Endodermal cell (in vitro differentiated cells): ENCODE results near the gene RERE. TPM values are rescaled to one million over a fixed set of nuclear protein-coding genes. Genes with fewer than 3 reads are reported as not detected.

ENCODE experiments used
- DNase-seq: peaks from one replicate; pipeline ENCODE4 v3.0.0-alpha.2; 2017
- H3K27ac ChIP-seq: 2 replicates; pipeline ENCODE4 v1.5.1; 2013; ENCODE audit warnings: mild to moderate bottlenecking, low read depth, low read length, moderate library complexity
- H3K27me3 ChIP-seq: 2 replicates; pipeline ENCODE4 v1.6.1; 2013; ENCODE audit warnings: mild to moderate bottlenecking, low read length, moderate library complexity; ENCODE audit not compliant: insufficient read depth, control insufficient read depth, poor library complexity, severe bottlenecking
- H3K36me3 ChIP-seq: 2 replicates; pipeline ENCODE4 v1.7.0; 2013; ENCODE audit warnings: mild to moderate bottlenecking, low read length, moderate library complexity; ENCODE audit not compliant: control insufficient read depth, insufficient read depth
- H3K4me1 ChIP-seq: one replicate; pipeline ENCODE4 v1.7.0; 2013; ENCODE audit warnings: low read length; ENCODE audit not compliant: control insufficient read depth, insufficient read depth
- H3K4me3 ChIP-seq: 2 replicates; pipeline ENCODE4 v1.5.1; 2013; ENCODE audit warnings: mild to moderate bottlenecking, low read length, moderate library complexity
- H3K9ac ChIP-seq: 2 replicates; pipeline ENCODE4 v1.6.1; 2013; ENCODE audit warnings: mild to moderate bottlenecking, low read length, moderate library complexity; ENCODE audit not compliant: poor library complexity, severe bottlenecking; ENCODE audit errors: extremely low read depth
- H3K9me3 ChIP-seq: 2 replicates; pipeline ENCODE4 v1.6.1; 2013; ENCODE audit warnings: mild to moderate bottlenecking, low read length, moderate library complexity; ENCODE audit not compliant: control insufficient read depth
- H3K27ac Mint-ChIP-seq: 2 replicates; pipeline ENCODE4 v1.8.0; 2020; ENCODE audit warnings: mixed read lengths
- H3K27me3 Mint-ChIP-seq: 2 replicates; pipeline ENCODE4 v1.8.0; 2021; ENCODE audit warnings: mild to moderate bottlenecking, mixed read lengths; ENCODE audit not compliant: insufficient read depth
- H3K36me3 Mint-ChIP-seq: 2 replicates; pipeline ENCODE4 v1.8.0; 2020; ENCODE audit warnings: low read depth, mixed read lengths
- H3K4me1 Mint-ChIP-seq: 2 replicates; pipeline ENCODE4 v1.8.0; 2020; ENCODE audit warnings: mixed read lengths
- H3K4me3 Mint-ChIP-seq: 2 replicates; pipeline ENCODE4 v1.8.0; 2020; ENCODE audit warnings: mild to moderate bottlenecking, moderate library complexity, mixed read lengths
- H3K9me3 Mint-ChIP-seq: 2 replicates; pipeline ENCODE4 v1.8.0; 2020; ENCODE audit warnings: mild to moderate bottlenecking, mixed read lengths
- WGBS, 2 experiments: methylation state at CpG; one replicate each; pipeline versions ENCODE4 v1.1.5 to v1.1.7; 2013; ENCODE audit warnings: missing lambda C conversion rate in 2 of 2, mixed read lengths in 1 of 2; ENCODE audit not compliant: insufficient coverage in 1 of 2, insufficient read length in 1 of 2; 5-methylcytosine and 5-hydroxymethylcytosine counted together
- total RNA-seq, 2 donors: library from RNA; stranded (reverse); fragmentation: NEBNext Ultra II Directional in 1 of 2; extraction: Animal tissue kit (Norgen Biotek cat#: 25700) in 1 of 2; gene quantifications; 2 replicates in 1 of 2; 3 replicates in 1 of 2; pipeline ENCODE4 v1.2.1, GENCODE V29; 2021
- TF ChIP-seq, protein P1 (sequence below): fragments of 200-600 bp; sonication (generic); conservative IDR thresholded peaks from 2 replicates; pipeline ENCODE4 v1.5.0; 2021; ENCODE audit warnings: antibody characterized with exemption, mild to moderate bottlenecking

The RERE gene
- total RNA-seq, 2 donors from 2014 or later: 159 to 179 TPM

DNA sequence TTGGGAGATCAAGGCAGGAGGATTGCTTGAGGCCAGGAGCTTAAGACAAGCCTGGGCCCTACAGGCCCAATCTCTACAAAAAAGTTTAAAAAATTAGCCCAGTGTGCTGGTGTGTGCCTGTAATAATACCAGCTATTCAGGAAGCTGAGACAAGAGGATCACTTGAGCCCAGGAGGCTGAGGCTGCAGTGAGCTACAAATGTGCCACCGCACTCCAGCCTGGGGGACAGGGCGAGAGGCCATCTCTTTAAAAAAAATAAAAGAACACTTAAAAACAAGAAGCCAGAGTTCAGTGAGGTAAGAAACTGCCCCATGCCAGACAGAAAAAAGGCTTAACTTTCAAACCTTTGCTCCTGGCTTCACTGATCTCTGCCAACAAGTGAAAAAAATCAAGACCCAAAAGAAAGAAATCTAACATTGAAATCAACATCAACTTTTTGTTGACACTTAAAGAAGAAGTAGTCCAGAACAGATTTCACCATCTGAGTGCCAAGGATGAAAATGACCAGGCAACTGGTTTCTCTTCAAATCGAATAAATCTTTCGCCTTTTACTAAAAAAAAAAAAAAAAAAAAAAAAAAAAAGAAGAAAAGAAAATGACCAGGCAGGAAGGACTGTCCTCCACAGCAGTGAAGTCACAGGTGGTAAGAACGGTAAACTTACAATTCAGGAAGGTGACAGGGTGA is 448.3 kb downstream of the RERE start:
- Mint-ChIP-seq H3K27me3 (no peaks in the 10 kb centered on the region), H3K4me1 (peaks cover 41% of the 10 kb centered on the region), H3K36me3 (peaks cover 32% of the 10 kb centered on the region), H3K9me3 (no peaks in the 10 kb centered on the region), H3K4me3 (no peak overlapping the region), H3K27ac (no peak overlapping the region)
- peaks cover 58% of the 10 kb centered on the region for H3K36me3 ChIP-seq
- H3K9me3 ChIP-seq: no peaks in the 10 kb centered on the region
- 96 to 100% methylated on average over 1 to 5 of the region's 5 CpGs for WGBS, 2 experiments
- H3K27ac ChIP-seq: no peak overlapping the region
- peaks cover 3% of the 10 kb centered on the region for H3K4me1 ChIP-seq
- DNase-seq: no peak
- no peak overlapping the region for H3K9ac ChIP-seq
- no peaks in the 10 kb centered on the region for H3K27me3 ChIP-seq
- TF ChIP-seq, protein P1, sequence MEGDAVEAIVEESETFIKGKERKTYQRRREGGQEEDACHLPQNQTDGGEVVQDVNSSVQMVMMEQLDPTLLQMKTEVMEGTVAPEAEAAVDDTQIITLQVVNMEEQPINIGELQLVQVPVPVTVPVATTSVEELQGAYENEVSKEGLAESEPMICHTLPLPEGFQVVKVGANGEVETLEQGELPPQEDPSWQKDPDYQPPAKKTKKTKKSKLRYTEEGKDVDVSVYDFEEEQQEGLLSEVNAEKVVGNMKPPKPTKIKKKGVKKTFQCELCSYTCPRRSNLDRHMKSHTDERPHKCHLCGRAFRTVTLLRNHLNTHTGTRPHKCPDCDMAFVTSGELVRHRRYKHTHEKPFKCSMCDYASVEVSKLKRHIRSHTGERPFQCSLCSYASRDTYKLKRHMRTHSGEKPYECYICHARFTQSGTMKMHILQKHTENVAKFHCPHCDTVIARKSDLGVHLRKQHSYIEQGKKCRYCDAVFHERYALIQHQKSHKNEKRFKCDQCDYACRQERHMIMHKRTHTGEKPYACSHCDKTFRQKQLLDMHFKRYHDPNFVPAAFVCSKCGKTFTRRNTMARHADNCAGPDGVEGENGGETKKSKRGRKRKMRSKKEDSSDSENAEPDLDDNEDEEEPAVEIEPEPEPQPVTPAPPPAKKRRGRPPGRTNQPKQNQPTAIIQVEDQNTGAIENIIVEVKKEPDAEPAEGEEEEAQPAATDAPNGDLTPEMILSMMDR: no peak
- H3K4me3 ChIP-seq: no peak overlapping the region

DNA sequence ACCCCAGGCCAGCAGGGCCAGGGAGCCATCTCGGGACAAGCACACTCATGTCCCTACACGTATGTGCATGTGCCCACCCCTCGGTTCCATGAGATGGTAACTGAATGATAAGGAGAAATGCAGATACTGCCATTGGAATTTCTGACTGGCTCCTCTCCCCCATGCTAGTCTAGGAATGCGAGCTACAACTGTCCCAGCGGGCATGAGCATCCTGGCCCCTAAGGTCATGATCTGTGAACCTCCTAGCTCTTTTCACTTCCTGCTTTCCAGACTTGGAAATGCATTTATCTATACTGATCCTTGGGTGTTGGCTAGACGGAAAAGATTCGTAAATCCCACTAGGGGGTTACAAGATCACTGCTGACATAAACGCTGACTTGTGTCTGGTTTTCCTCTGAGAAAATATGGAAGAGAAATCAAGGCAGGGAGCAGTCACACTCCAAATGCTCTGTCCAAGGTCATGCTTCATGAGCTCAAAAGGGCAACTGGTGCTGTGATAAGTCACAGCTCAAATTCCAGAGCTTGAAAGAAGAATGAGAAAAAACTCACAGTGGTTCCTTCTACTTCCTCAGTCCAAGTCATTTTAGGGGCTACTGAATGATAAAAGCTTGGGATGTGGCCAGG is 449.8 kb downstream of the RERE start:
- no peaks in the 10 kb centered on the region for H3K9me3 Mint-ChIP-seq
- H3K27ac Mint-ChIP-seq: peak overlapping the region; percentile 46
- H3K4me1 Mint-ChIP-seq: peaks cover 28% of the 10 kb centered on the region
- Histone ChIP-seq H3K27ac (no peak overlapping the region), H3K36me3 (peaks cover 64% of the 10 kb centered on the region), H3K27me3 (no peaks in the 10 kb centered on the region), H3K9me3 (no peaks in the 10 kb centered on the region), H3K4me1 (no peaks in the 10 kb centered on the region), H3K9ac (no peak overlapping the region), H3K4me3 (no peak overlapping the region)
- no peak for DNase-seq
- WGBS, 2 experiments: 81 to 93% methylated on average over 6 to 8 of the region's 8 CpGs
- H3K36me3 Mint-ChIP-seq: peaks cover 41% of the 10 kb centered on the region
- TF ChIP-seq, protein P1: no peak
- H3K4me3 Mint-ChIP-seq: no peak overlapping the region
- H3K27me3 Mint-ChIP-seq: no peaks in the 10 kb centered on the region

DNA sequence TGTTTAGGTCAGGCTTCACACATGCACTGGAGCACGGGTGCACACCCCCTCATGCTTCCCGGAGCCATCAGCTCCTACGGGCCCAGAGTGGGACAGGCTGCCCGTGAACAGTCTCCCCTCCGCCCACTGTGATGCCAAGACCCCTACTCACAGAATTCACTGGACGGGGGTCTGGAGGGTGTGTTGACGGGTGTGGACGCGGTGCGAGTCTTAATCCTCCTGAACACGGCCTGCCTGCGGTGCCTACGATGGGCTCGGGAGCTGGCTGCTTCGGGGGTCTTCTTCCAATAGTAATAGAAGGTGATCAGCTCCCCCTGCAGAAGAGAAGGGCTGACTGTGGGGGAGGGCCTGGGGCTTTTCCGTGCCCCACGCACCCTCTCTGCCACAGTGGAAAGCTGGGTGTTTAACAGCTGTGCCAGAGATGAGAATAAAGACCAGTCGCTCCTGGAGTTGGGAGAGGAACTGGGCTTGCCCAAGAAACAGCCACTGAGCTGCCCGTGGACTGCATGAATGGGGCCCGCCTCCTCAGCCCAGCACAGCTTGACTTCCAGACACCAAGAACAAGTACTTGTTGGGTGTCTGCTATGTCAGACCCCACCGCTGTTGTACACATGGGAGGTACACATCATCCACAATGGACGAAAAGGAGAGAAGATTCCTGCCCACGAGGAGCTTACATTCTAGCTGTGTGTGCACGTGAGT is 451.6 kb downstream of the RERE start:
- Histone ChIP-seq H3K27ac (no peak overlapping the region), H3K36me3 (peaks cover 64% of the 10 kb centered on the region), H3K9ac (no peak overlapping the region), H3K4me1 (no peaks in the 10 kb centered on the region), H3K9me3 (no peaks in the 10 kb centered on the region), H3K27me3 (no peaks in the 10 kb centered on the region), H3K4me3 (no peak overlapping the region)
- Mint-ChIP-seq H3K27me3 (no peaks in the 10 kb centered on the region), H3K4me3 (no peak overlapping the region), H3K36me3 (peaks cover 53% of the 10 kb centered on the region), H3K27ac (peak overlapping the region; percentile 58), H3K4me1 (peaks cover 11% of the 10 kb centered on the region), H3K9me3 (no peaks in the 10 kb centered on the region)
- TF ChIP-seq, protein P1: no peak
- DNase-seq: no peak
- WGBS, 2 experiments: 96 to 97% methylated on average over 16 to 24 of the region's 24 CpGs
